Smooth muscle cell (in vitro differentiated cells): Measurements from ENCODE around the gene PRKN. TPM values are rescaled to one million over a fixed set of nuclear protein-coding genes. Genes with fewer than 3 reads are reported as not detected.

Experiments used
- DNase-seq: peaks from one replicate; lab custom pipeline; 2025; ENCODE audit not compliant: unreplicated experiment; lab: John Stamatoyannopoulos, UW
- H2AFZ ChIP-seq: fragments of 200-600 bp; sonication (generic); 2 replicates; pipeline ENCODE4 v1.6.0; 2016; ENCODE audit warnings: antibody characterized with exemption, low read depth, mild to moderate bottlenecking
- H3F3A ChIP-seq: fragments of 200-600 bp; sonication (generic); 2 replicates; pipeline ENCODE4 v1.6.0; 2017; ENCODE audit warnings: antibody characterized with exemption, low read depth
- H3K27ac ChIP-seq: fragments of 200-600 bp; sonication (generic); 2 replicates; pipeline ENCODE4 v1.5.1; 2016; ENCODE audit warnings: low read depth, mild to moderate bottlenecking
- H3K27me3 ChIP-seq: fragments of 200-600 bp; sonication (generic); 2 replicates; pipeline ENCODE4 v1.6.1; 2016; ENCODE audit warnings: low read depth, mild to moderate bottlenecking
- H3K36me3 ChIP-seq: fragments of 200-600 bp; sonication (generic); 2 replicates; pipeline ENCODE4 v1.5.1; 2016; ENCODE audit warnings: low read depth
- H3K4me1 ChIP-seq: fragments of 200-600 bp; sonication (generic); 2 replicates; pipeline ENCODE4 v1.5.1; 2016; ENCODE audit warnings: low read depth
- H3K4me2 ChIP-seq: fragments of 200-600 bp; sonication (generic); 2 replicates; pipeline ENCODE4 v1.6.0; 2016; ENCODE audit warnings: mild to moderate bottlenecking
- H3K4me3 ChIP-seq: fragments of 200-600 bp; sonication (generic); 2 replicates; pipeline ENCODE4 v1.5.1; 2016; ENCODE audit warnings: mild to moderate bottlenecking
- H3K79me2 ChIP-seq: fragments of 200-600 bp; sonication (generic); 2 replicates; pipeline ENCODE4 v1.6.0; 2016; ENCODE audit warnings: low read depth, mild to moderate bottlenecking
- H3K9ac ChIP-seq: fragments of 200-600 bp; sonication (generic); 2 replicates; pipeline ENCODE4 v1.6.0; 2016; ENCODE audit warnings: low read depth
- H3K9me3 ChIP-seq: fragments of 200-600 bp; sonication (generic); replicated peaks from 2 replicates; pipeline ENCODE4 v1.5.1; 2016; ENCODE audit warnings: low read depth
- H4K20me1 ChIP-seq: fragments of 200-600 bp; sonication (generic); 2 replicates; pipeline ENCODE4 v1.6.0; 2016; ENCODE audit warnings: low read depth
- CTCF ChIP-seq: fragments of 200-600 bp; sonication (generic); IDR thresholded peaks from 2 replicates; pipeline ENCODE4 v1.5.1; 2017; ENCODE audit warnings: borderline replicate concordance, mild to moderate bottlenecking, antibody characterized with exemption; ENCODE audit not compliant: insufficient read depth, poor library complexity, severe bottlenecking
- WGBS: methylation state at CpG from one replicate; pipeline ENCODE4 v1.1.7; 2016; ENCODE audit warnings: low lambda C conversion rate; 5-methylcytosine and 5-hydroxymethylcytosine counted together
- polyA plus RNA-seq: library from polyadenylated mRNA; unstranded; fragments of >200 nt; fragmentation: Nextera tagmentation; extraction: Ambion mirVana; gene quantifications from 2 replicates; pipeline ENCODE4 v1.2.1, GENCODE V29; 2016
- total RNA-seq: library from RNA; depleted of rRNA; stranded (reverse); fragments of >200 nt; gene quantifications from 2 replicates; pipeline ENCODE4 v1.2.3, GENCODE V29; 2014

The PRKN gene
- total and polyA plus RNA-seq, 2 experiments from 2014 or later: 0.81 to 5.1 TPM

DNA sequence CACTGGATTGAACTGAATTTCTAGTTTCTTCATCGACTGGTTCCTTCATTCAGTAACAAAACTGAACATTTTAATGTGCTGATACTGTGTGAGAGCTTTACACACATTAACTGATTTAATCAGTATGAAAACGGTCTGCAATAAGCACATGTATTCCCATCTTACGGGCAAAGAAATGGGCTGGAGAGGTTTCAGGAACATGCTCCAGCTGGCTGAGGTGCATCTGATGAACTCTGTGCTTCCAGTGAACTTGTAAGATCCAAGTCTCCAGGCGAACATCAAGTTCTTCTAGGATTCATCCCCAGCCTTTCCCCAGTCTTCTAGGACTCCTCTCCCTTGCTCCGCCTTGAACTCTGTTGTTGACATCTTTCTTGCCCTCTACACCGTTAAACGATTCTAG, 1233.0 kb downstream of the PRKN start:
- H3K36me3 ChIP-seq: no peaks in the 10 kb centered on the region
- whole genome bisulfite sequencing: 75% methylated on average over 7 of the region's 7 CpGs
- H3K4me2 ChIP-seq: no peak overlapping the region
- no peak overlapping the region for H3K9ac ChIP-seq
- no peaks in the 10 kb centered on the region for H3K4me1 ChIP-seq
- DNase-seq: no peak
- H3K27ac ChIP-seq: no peak overlapping the region
- no peaks in the 10 kb centered on the region for H4K20me1 ChIP-seq
- no peak for TF ChIP-seq CTCF
- no peak overlapping the region for H2AFZ ChIP-seq
- no peaks in the 10 kb centered on the region for H3K9me3 ChIP-seq
- no peak overlapping the region for H3K4me3 ChIP-seq
- no peaks in the 10 kb centered on the region for H3K79me2 ChIP-seq
- no peaks in the 10 kb centered on the region for H3F3A ChIP-seq
- no peaks in the 10 kb centered on the region for H3K27me3 ChIP-seq

DNA sequence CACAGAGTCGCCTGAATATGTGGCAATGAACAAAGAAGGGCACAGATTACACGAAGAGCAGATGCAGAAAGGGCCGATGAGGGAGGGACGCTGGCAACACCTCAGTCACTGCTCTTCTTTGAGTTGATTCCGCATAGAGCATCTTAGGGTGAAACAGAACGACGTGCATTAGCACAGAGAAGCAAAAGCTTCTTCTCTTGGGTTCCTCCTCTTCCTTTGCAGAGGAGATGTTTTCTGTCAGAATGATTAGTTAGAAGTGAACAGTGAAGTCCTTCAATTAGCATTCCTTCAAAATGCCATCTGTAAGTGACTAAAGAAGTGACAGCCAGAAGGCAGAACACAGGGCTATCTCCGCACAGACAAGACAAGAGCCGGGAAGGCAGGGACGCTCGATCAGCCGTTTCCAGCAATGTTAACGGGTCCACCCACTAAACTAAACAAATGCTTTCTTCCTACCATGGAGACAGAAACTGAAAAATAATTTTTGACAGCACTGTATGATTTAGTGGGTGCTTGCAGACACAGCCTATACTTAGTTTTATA, 1233.9 kb downstream of the PRKN start:
- Histone ChIP-seq H2AFZ (no peak overlapping the region), H3K79me2 (no peaks in the 10 kb centered on the region), H4K20me1 (no peaks in the 10 kb centered on the region), H3F3A (no peaks in the 10 kb centered on the region), H3K4me1 (no peaks in the 10 kb centered on the region), H3K9me3 (no peaks in the 10 kb centered on the region), H3K9ac (no peak overlapping the region), H3K27ac (no peak overlapping the region), H3K4me3 (no peak overlapping the region), H3K36me3 (no peaks in the 10 kb centered on the region), H3K4me2 (no peak overlapping the region), H3K27me3 (no peaks in the 10 kb centered on the region)
- WGBS: 43% methylated on average over 13 of the region's 13 CpGs
- no peak for DNase-seq
- no peak for TF ChIP-seq CTCF

- Histone ChIP-seq H2AFZ (no peak overlapping the region), H3K9ac (no peak overlapping the region), H4K20me1 (no peaks in the 10 kb centered on the region), H3K9me3 (no peaks in the 10 kb centered on the region), H3K4me2 (no peak overlapping the region), H3K4me1 (no peaks in the 10 kb centered on the region), H3K27me3 (no peaks in the 10 kb centered on the region), H3F3A (no peaks in the 10 kb centered on the region), H3K79me2 (no peaks in the 10 kb centered on the region), H3K4me3 (no peak overlapping the region), H3K36me3 (no peaks in the 10 kb centered on the region), H3K27ac (no peak overlapping the region)
- TF ChIP-seq CTCF: no peak
- 86% methylated on average over 5 of the region's 5 CpGs for WGBS
- DNase-seq: no peak
Measured at GRCh38 chr6:161489626-161490306, 1237.8 kb downstream of the PRKN start.

DNA sequence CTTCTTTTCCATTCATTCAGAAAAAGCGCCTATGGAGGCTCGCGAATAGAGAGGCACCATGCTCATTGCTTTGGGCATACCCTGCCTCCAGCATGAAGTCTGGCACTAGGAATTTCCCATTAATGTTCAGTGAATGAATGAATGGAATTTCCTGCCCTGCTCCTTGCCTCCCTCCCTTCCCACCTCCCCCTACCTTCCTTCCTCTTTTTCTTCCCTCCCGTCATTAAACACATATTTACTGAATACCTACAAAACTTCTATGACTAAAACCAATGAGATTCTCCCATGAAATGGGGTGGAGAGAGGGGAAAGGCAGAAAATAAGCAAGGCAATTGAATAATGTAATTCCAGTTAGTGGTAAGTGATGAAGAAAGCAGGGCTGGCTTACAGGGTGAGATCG, 1239.9 kb downstream of the PRKN start:
- Histone ChIP-seq H3K9ac (no peak overlapping the region), H3K4me1 (no peaks in the 10 kb centered on the region), H3K9me3 (no peaks in the 10 kb centered on the region), H2AFZ (no peak overlapping the region), H4K20me1 (no peaks in the 10 kb centered on the region), H3F3A (no peaks in the 10 kb centered on the region), H3K27ac (no peak overlapping the region), H3K4me3 (no peak overlapping the region), H3K4me2 (no peak overlapping the region), H3K36me3 (no peaks in the 10 kb centered on the region), H3K27me3 (no peaks in the 10 kb centered on the region), H3K79me2 (no peaks in the 10 kb centered on the region)
- no peak for DNase-seq
- WGBS: 79% methylated on average over 5 of the region's 5 CpGs
- TF ChIP-seq CTCF: no peak
